Adipocyte (in vitro differentiated cells): ENCODE results near the gene KRT78.

ENCODE experiments used
- DNase-seq: peaks from one replicate; pipeline ENCODE4 v3.0.0-alpha.2; 2015; ENCODE audit warnings: low read depth
- H3K27me3 ChIP-seq: replicated peaks from 2 replicates; pipeline ENCODE4 v1.7.0; 2013; ENCODE audit warnings: mild to moderate bottlenecking, low read length, moderate library complexity; ENCODE audit not compliant: control insufficient read depth, insufficient read depth
- H3K36me3 ChIP-seq: 2 replicates; pipeline ENCODE4 v1.7.0; 2013; ENCODE audit warnings: low read length, mild to moderate bottlenecking, moderate library complexity; ENCODE audit not compliant: control insufficient read depth, insufficient read depth, severe bottlenecking
- H3K4me1 ChIP-seq: 2 replicates; pipeline ENCODE4 v1.7.0; 2013; ENCODE audit warnings: mild to moderate bottlenecking, low read length, moderate library complexity; ENCODE audit not compliant: control insufficient read depth, insufficient read depth
- H3K4me3 ChIP-seq: 2 replicates; pipeline ENCODE4 v1.7.0; 2013; ENCODE audit warnings: mild to moderate bottlenecking, low read length, moderate library complexity
- H3K9ac ChIP-seq: 2 replicates; pipeline ENCODE4 v1.7.0; 2013; ENCODE audit warnings: mild to moderate bottlenecking, low read length, moderate library complexity
- H3K9me3 ChIP-seq: 2 replicates; pipeline ENCODE4 v1.7.0; 2013; ENCODE audit warnings: mild to moderate bottlenecking, low read length, moderate library complexity; ENCODE audit not compliant: control insufficient read depth

Gene KRT78

GRCh38 chr12:52878507-52879393 is 30.0 kb upstream of the KRT78 start:
- H3K4me3 ChIP-seq, result no peak overlapping the region

GRCh38 chr12:52877242-52877641 is 28.4 kb upstream of the KRT78 start:
- Histone ChIP-seq H3K4me3 (no peak overlapping the region), H3K4me1 (peaks cover 21% of the 10 kb centered on the region), H3K9me3 (no peaks in the 10 kb centered on the region), H3K9ac (no peak overlapping the region), H3K27me3 (no peaks in the 10 kb centered on the region), H3K36me3 (no peaks in the 10 kb centered on the region)
- no peak for DNase-seq

More at GRCh38 chr12:52878507-52879393, 30.0 kb upstream of the KRT78 start:
- Histone ChIP-seq H3K27me3 (no peaks in the 10 kb centered on the region), H3K9ac (peak overlapping the region; percentile 2), H3K36me3 (no peaks in the 10 kb centered on the region), H3K4me1 (peaks cover 11% of the 10 kb centered on the region), H3K9me3 (no peaks in the 10 kb centered on the region)
- DNase-seq, result no peak

- H3K4me3 ChIP-seq, result no peak overlapping the region
These were observed 27.6 kb upstream of the KRT78 start for GRCh38 chr12:52876372-52876771.

GRCh38 chr12:52874573-52875435 is 26.0 kb upstream of the KRT78 start:
- Histone ChIP-seq H3K9me3 (no peaks in the 10 kb centered on the region), H3K4me1 (peaks cover 42% of the 10 kb centered on the region), H3K27me3 (no peaks in the 10 kb centered on the region), H3K4me3 (peak overlapping the region; percentile 67), H3K9ac (peak overlapping the region; percentile 72), H3K36me3 (no peaks in the 10 kb centered on the region)
- DNase-seq, result peak; percentile 45

More at GRCh38 chr12:52876372-52876771, 27.6 kb upstream of the KRT78 start:
- no peak for DNase-seq
- peaks cover 30% of the 10 kb centered on the region for H3K4me1 ChIP-seq
- H3K9me3 ChIP-seq, result no peaks in the 10 kb centered on the region
- H3K9ac ChIP-seq, result no peak overlapping the region
- H3K27me3 ChIP-seq, result no peaks in the 10 kb centered on the region
- H3K36me3 ChIP-seq, result no peaks in the 10 kb centered on the region

GRCh38 chr12:52873832-52874572 is 25.2 kb upstream of the KRT78 start:
- H3K4me1 ChIP-seq, result peaks cover 42% of the 10 kb centered on the region
- H3K9me3 ChIP-seq, result no peaks in the 10 kb centered on the region
- no peaks in the 10 kb centered on the region for H3K27me3 ChIP-seq
- peak overlapping the region; percentile 74 for H3K4me3 ChIP-seq
- no peaks in the 10 kb centered on the region for H3K36me3 ChIP-seq
- peak overlapping the region; percentile 72 for H3K9ac ChIP-seq
- peak; percentile 98 for DNase-seq

GRCh38 chr12:52873513-52873831 is 24.7 kb upstream of the KRT78 start:
- Histone ChIP-seq H3K9me3 (no peaks in the 10 kb centered on the region), H3K27me3 (no peaks in the 10 kb centered on the region), H3K36me3 (no peaks in the 10 kb centered on the region), H3K4me3 (peak overlapping the region; percentile 74), H3K9ac (peak overlapping the region; percentile 71), H3K4me1 (peaks cover 42% of the 10 kb centered on the region)
- DNase-seq, result no peak

GRCh38 chr12:52872644-52873389 is 24.0 kb upstream of the KRT78 start:
- no peaks in the 10 kb centered on the region for H3K9me3 ChIP-seq
- no peaks in the 10 kb centered on the region for H3K27me3 ChIP-seq
- no peak for DNase-seq

GRCh38 chr12:52871291-52872039 is 22.7 kb upstream of the KRT78 start:
- H3K27me3 ChIP-seq, result no peaks in the 10 kb centered on the region
- DNase-seq, result peak; percentile 89
- no peak overlapping the region for H3K4me3 ChIP-seq
- no peaks in the 10 kb centered on the region for H3K36me3 ChIP-seq
- H3K4me1 ChIP-seq, result peaks cover 42% of the 10 kb centered on the region
- H3K9ac ChIP-seq, result peak overlapping the region; percentile 57
- H3K9me3 ChIP-seq, result no peaks in the 10 kb centered on the region

More at GRCh38 chr12:52872644-52873389, 24.0 kb upstream of the KRT78 start:
- Histone ChIP-seq H3K4me3 (no peak overlapping the region), H3K36me3 (no peaks in the 10 kb centered on the region), H3K4me1 (peaks cover 42% of the 10 kb centered on the region), H3K9ac (no peak overlapping the region)

- Histone ChIP-seq H3K36me3 (no peaks in the 10 kb centered on the region), H3K4me1 (peaks cover 42% of the 10 kb centered on the region), H3K9me3 (no peaks in the 10 kb centered on the region), H3K27me3 (no peaks in the 10 kb centered on the region), H3K9ac (peak overlapping the region; percentile 57), H3K4me3 (no peak overlapping the region)
- DNase-seq, result peak; percentile 54
These were observed 21.8 kb upstream of the KRT78 start for GRCh38 chr12:52870361-52871290.
